Femur (tissue), 1 donor: ENCODE measurements around the gene IGF1R.
A peak's percentile ranks its signal among the peaks of the same experiment; 100 is the strongest.

Experiments used
- DNase-seq: peaks from one replicate; pipeline ENCODE4 v3.0.0-alpha.2; 2017

IGF1R gene

DNA sequence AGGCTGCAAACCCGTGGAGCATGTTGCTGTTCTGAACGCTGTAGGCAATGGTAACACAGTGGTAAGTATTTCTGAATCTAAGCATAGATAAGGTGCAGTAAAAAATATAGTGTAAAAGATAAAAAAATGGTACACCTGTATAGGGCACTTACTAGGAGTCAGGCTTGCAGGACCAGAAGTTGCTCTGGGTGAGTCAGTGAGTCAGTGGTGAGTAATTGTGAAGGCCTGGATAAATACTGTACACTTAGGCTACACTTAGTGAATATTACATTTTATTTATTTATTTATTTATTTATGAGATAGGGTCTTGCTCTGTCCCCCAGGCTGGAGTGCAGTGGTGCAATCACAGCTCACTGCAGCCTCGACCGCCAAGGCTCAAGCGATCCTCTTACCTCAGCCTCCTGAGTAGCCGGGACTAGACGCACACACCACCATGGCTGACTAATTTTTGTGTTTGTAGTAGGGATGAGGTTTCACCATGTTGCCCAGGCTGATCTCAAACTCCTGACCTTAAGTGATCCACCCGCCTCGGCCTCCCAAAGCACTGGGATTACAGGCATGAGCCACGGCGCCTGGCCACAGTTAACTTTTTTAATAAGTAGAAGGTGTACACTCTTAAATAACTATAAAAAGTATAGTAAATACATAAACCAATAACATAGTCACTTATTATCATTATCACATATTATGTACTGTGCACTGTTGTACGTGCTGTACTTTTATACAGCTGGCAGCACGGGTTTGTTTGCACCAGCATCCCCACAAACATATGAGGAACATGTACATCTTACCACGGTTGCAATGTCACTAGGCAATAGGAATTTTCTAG is 155.1 kb downstream of the IGF1R start:
- no peak for DNase-seq

DNA sequence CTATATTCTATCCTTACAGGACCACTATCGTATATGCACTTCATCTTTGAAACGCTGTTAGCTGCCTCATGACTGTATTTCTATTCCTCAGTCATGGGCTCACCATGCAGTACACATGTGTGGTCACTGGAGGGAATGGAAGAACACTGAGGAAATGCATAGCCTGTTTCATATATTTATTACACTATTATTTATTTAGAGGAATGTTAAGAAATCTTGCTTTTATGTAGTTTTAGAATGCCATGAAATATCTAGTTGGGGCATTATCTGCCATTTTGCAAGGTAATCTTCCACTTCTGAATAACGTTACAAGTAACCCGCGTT is 155.7 kb downstream of the IGF1R start:
- no peak for DNase-seq

DNA sequence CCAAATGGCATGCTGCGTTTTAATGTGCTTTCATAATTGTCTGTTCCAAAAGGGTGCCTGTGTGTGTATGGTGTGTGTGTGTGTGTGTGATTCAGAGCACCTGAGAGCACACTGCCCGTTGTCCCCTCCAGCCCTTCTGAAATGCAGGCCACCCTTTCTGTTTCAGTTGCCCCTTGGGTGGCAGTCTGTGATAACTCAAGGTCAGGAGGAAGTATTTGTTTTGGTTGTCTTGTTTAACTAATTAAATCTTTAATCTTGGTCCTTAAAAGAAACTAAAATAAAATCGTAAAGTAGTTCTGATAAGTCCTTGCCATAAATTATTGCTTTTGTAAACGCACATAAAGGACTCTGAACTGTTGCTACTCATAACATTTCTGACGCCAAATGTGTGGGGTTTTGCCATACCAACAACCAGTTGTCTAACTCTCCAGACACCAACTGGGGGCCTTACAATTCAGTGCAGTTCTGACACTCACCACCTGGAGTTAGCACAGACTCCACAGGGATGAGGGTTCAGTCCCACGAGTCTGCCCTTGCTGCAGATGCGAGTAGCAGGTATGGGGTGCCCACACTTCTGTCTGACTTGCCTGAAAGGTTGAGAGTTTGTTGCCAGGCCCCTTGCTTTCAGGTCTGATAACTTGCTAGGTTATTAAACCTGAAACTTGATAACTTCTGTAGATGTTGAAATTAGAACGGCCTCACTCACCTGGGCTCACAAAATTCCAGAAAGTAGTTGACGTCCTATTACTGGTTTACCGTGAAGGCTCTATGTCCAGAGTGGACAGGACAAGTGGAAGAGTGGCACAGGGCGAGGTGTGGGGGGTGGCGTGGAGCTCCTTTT is 157.3 kb downstream of the IGF1R start:
- DNase-seq, result no peak

DNA sequence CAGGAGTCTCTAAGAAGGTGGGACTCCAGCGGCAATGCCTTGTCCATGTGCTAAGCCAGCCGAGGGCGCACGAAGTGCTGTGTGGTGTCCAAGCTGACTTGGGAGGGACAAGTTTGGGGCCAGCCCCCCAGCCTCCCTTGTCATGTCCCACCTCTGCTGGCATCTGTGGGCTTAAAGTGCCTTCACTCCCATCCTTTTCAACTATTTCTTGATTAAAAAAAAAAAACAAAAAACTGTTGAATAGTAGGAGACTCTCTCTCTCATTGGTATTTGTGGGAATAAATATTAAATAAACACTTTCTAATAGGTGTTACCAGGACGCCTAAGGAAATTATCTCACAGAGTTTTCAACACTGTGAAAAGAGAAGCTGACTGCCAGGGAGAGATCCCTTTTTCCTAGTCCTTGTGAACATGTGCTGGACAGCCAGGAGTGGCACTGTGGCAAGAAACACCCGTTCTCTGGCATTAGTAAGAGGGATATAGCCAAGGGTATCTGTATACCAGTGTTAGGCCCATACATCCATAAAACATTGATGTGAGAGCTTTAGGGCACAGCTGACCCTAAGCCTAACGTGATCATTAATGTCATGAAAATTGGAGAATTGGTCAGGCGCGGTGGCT is 158.0 kb downstream of the IGF1R start:
- DNase-seq, result no peak

DNA sequence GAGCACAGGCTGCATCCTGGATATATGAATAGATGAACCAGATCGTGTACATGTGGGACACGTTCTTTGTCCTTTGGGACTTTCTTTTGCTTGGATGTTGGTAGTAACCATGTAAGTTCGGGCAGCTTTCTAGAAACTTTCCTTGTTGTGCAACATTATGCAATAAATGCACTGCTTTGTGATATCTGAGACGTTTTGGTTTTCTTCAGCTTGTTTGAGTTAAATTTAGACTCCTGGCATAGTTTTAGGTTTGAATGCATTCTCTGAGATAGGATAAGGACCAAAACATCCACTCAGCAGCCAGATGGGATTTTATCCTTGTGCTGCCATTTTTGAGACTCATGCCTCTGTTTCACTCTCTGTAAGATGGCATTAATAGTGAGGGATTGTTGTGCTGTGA is 158.9 kb downstream of the IGF1R start:
- no peak for DNase-seq

DNA sequence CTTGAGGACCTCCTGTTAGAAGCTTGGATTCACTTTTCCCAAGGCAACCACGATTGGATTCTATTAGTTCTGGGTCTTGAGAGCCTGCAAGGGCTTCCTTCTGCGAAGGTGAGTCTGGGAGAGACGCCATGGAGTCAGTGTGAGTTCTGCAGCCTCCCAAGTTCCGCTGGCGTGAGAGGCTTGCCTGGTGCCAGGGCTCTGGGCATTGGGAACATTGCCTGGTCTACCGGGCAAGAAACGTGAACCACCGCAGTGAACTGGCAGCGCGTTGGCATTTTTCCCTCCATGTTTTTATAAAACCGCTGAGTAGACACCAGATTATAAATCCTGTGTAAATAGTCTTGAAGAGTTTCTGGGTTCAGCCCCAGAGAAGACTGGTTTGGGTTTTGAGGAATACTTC is 160.9 kb downstream of the IGF1R start:
- no peak for DNase-seq

DNA sequence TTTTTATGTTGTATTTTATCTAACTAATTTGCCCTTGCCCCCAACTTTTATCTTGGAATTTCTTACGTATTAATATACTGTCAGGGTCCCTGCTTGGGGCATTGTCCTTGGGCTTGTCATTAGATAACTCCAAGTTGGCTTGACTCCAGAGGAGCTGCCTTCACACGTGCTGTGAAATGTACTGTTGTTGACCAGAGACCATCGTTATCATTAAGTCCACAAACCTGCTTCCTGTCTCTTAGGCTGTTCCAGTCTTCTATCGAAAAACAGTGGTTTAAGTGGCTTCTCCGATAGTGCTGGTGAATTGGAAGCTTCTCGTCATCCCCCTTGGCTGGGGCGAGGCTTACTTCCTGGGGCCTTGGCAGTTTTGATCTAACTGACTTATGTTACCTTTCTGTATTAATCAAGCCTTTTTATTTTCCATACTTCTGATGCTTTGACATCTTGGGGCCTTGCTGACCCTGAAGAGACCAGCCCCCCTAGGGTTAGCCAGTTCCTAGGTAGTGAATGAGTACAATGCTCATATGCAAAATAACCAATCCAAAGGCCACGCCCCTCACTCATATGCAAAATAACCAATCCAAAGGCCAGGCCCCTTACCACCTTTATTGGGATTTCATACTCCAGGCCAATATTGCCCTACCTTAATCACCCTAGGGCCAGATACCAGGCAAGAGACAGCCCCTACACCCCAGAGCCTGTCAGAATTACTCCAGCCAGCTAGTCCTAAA is 164.5 kb downstream of the IGF1R start:
- no peak for DNase-seq

DNA sequence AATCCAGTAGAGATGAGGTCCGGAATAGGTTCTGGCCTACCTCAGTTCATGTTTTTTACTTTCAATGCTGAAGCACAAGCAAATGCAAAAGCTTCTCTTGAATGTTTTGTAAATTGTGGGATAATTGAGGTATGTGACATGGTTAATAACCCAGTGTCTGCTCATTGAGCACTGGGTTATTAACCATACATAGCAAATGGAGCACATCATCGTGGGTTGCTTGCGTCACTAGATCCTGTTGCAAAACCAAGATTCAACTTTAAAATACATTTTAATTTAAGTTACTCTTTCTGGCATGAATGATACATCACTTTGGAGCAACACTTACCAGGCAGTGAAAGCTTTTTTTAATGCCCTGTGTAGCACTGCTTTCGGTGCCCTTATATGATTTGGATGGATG is 165.6 kb downstream of the IGF1R start:
- DNase-seq, result no peak

DNA sequence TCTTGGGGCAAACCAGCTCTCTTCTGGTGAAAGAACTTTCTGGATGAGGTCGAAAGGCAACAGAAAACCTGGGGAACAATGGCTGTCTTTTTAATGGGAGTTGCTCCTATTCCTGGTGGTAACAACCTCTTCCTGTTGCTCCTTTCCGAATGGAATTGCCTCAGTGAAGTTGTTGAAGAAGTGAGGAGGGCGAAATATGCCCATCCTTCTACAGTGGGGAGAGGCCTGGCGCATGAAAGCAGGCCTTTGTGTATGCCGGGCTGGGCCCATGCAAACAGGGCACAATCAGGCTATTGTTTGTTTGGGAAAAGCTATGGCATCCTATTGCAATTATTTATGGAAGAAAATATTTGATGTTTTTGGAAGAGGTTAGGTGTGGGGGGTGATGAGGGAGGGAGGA is 166.9 kb downstream of the IGF1R start:
- DNase-seq, result no peak

DNA sequence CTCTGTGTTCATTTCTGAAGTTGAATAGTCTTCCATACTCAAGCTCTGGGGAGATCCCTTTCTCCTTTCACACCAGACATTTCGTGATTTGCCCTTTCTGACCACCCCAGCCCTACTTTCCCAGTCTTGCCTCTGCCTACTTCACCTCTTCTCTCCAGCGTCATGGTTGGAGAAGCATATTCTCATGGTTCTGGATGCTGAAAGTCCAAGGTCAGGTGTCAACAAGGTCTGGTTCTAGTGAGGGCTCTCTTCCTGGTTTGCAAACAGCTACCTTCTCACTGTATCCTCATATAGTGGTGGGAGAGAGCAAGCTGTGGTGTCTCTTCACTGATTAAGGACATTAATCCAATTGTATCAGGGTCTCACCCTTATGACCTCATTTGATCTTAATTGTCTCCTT is 169.4 kb downstream of the IGF1R start:
- DNase-seq, result no peak

DNA sequence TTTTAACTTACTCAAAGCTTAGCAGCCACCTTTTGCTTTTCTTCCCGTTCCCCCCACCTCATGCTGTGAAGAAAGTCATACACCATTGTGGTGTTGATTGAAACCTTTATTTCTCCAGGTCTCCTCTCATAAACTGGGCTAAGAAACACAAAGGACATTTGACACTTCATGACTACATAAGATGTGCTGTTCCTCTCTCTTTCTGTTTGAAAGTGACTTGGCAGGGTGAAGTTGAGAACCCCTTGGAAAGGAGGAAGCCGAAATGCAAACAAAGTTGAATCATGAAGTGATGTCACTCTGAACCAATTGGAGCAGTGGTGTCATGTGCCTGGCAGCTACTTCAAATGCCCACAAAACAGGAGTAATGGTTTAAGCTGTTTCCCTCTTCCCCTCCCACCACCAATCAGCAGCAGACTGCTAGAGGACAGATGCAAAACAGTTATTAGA is 174.7 kb downstream of the IGF1R start:
- peak; percentile 71 for DNase-seq

DNA sequence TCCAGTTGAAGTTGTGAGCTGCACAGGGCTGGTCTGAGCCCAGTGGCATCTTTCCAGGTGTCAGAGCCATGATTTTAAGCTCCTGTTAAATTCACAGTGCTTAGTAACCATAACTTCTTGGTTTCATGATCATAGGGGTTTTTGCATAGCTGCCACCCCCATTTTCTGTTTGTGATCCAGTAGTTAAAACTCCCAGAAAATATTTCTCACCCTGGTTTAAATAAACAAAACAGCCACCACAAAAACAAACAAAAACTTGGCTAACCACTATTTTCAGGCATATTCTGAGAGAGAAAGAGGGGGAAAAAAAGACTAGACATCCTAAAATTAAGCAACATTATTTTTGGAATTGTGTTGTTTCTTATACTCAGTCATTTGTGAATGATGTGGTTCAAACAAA is 175.3 kb downstream of the IGF1R start:
- no peak for DNase-seq

DNA sequence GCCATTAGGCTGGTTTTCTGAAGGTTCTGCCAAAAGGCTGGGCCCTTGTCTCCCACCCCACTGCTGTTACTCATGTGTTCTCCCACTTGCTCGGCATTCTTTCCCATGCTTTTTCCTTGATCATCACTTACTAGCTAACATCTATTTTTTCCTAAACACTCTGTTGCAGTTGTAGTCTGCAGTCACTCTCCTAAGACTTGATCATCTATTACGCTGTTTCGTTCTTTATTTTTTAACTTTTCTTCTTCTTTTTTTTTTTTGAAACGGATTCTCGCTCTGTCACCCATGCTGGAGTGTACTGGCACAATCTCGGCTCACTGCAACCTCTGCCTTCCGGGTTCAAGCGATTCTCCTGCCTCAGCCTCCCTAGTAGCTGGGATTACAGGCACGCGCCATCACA is 176.3 kb downstream of the IGF1R start:
- DNase-seq, result no peak

DNA sequence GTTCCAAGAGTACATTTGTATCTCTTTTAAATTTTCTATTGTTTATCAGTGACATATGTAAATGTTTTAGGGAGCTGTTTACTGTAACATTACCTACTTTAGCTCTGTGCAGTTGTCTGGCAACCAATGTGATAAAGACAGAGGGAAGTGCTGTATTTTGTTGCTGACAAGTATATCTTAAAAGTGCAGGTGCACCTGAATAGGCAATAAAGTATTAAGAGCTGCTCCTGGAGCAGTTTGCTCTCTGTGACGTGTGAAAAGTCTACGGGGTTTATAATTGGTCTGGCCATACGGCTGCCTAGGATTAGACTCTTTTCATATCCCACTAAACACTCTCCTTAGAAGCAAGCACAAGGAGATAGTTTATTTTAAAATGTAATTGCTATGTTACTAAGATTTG is 178.3 kb downstream of the IGF1R start:
- DNase-seq, result no peak

DNA sequence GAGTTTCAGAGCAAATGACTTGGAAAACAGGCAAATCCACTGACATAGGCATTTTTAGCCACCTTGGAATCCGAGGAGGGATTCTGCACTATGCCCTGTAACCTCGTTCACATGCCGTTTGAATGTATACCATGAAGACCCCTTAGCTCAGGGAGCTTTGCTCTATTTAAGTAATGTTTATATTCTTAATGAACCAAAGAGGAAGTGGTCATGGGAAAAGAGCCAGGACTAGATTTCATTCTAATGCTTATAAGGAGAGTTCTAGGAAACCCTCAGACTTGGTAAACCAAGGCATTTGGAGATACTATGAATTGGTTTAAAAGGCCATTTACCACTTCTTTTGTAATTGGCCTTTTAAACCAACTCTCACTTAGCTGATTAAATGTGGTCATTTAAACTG is 178.9 kb downstream of the IGF1R start:
- DNase-seq, result no peak

DNA sequence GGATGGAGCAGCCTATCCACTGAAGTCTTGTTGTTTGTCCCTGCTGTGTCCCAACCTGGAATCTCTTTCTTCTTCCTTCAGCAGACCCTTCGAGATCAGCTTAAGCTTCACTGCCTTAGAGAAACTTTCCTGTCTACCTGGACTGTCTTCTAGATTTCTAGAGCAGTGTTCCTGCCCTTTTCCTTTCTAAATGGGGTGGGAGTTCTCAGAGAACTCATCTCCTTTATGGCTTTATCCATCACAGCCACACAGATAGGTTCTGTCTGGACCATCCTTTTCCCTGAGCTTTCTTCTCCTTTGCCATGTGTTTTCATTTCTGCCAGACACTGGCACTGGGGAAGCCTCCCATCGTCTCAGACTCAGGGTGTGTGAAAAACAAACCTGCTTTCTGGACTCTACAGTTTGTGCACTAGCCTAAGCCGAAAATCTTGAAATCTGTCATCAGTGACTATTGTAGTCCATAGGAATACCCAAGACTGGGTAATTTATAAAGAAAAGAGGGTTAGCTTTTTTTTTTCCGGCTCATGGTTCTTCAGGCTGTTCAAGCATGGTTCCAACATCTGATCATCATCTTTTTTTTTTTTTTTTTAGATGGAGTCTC is 181.8 kb downstream of the IGF1R start:
- DNase-seq, result no peak

DNA sequence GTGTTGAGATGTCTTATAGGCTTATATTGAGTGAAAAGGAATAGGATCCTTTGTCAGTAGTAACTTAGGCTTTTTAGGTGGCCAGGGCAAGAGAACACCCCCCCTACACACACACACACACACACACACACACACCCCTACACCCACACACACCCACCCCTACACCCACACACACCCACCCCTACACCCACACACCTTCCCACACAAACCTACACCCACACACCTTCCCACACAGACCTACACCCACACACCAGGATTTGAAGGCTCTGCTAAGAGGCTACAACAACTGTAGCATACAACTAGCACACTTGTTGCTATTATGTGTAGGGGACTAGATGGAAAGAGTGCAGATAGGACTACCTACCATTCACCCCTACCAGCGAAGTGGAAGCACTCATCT is 186.6 kb downstream of the IGF1R start:
- DNase-seq, result no peak

DNA sequence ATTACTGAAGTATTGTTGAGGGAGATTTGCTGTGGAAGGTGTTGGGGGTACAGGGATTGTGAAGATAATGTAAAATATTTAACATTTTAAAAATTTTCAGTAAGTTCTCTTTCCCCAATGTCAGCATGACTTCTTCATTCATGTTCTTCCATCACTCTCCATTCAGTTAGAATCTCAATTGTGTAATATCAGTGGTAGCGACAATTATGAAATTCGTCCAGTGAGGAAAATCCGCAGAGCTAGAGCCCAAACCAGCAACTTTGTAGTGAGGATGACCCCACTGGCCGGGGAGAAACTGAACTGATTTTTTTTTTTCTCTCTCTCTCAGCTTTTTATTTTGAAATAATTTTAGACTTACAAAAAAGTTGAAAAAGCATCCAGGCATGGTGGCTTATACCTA is 187.5 kb downstream of the IGF1R start:
- no peak for DNase-seq

DNA sequence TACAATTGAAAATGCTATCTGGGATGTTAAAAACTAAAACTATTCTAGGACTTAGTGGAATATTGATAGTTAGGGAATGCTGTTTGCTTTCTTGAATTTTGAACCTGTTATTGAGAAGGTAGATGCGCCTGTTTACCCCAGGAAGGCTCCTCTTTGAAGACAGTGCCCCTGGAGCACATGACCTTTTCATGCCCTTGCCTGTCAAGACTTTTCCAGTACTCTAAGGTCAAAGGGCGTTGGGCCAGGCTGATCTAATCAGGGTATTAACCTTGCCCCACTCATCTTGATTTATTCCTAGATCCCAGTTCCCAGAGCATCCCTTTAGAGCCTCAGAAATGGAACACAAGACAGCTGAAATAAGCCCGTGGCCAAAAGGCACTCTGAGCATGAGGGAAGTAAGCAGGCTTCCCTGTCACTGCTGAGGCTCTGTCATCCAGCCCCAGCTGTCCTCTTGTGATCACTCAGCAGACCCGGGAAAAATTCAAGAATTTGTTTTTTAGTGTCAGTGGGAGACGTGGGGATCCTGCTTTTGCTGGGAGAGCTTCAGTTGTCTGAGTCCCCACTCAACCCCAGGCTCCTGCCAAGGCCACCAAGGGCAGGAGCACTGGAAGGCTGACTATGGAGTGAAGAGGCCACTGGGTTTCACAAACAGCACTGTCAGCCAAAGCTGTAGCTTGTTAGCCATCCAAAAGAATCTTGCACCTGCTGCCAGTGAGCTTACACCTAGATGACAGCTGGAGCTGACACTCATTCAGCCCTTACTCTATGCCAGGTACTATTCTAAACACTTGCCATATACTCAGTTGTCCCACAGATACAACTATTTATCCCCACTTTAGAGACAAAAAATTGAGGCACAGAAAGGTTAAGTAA is 190.3 kb downstream of the IGF1R start:
- DNase-seq, result no peak

DNA sequence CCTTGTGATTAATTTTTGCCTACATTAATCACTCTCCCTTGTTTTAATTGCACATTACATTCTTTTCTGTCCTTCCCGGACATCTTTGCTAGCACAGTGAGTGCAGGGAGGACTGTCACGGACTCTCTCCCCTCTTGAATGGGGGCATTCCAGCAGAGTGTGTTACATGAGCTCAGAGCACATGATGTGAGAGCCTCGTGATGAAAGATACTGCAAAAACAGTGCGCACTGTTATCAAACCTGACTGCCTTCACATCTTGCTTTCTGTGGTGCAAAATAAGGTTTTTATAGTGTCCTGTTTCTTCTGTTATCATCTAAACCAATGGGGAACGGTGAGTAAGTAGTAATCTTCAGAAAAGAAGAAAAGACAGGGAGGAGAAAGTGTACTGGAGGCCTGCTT is 191.7 kb downstream of the IGF1R start:
- DNase-seq, result no peak

DNA sequence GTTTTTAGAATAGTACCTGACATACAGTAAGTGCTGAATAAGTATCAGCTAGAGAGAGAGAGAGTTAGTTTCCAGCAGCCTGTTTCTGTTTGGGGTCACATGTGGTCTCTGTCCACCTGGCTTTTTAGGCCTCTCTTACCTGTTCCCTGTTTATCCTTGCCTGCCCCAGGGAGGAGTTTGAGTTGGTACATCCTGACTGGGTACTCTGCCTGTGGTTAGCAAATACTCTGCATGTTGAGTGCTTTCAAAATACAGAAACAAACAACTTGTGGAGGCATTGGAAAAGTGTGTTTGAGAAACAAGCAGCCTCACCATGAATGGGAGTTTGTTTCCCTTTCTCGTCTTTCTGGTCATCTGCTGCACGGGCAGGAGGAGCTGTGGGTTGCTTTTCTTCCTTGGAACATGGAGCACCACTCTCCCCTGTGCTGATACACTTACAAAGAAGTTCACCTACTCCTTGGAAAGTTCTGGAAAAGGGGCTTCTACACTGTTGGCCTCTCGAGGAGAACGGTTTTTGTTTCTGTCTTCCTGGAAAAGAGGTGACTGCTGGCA is 193.2 kb downstream of the IGF1R start:
- DNase-seq, result no peak
